ENCODE results near the gene ITGA7.

ITGA7 gene

DNA sequence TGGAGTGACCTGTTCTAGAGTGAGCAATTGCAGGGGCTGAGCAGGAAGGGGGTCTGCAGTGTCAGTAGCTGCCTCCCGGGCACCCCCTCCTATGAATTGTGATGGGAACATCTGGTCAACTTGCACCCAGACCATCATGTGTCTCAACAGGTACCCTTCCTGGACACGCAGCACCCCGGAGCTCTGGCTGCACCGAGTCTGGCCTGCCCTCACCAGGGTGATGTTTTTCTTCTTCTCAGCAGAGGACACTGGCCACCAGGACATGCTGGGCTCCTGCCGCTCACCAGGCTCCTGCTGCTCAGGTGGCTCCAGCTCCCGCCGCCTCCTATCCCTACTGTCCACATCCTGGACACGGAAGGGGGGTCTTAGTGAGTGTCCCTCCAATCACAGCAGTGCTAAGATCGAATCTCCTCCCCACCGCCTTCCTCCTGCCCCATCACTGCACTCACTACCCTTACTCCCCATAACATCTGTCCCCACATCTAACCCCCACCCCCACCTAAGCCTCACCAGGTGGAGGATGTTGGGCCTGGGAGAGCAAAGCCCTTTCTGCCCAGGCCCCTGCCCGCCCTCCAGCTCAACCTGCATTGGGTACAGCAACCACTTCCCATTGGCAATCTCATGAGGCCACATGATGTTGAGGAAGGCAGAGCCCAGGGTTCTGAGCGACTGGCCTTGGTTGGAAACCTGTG is 14.9 kb downstream of the ITGA7 start:
- DNase-seq (ENCODE audit: low read depth in 1 of 2, low spot score in 1 of 2): no peak
- no peak for TF ChIP-seq JUND (IDR thresholded peaks at IDR 0.05; ENCODE audit: low read depth)
- in situ Hi-C loops (cut with HindIII; ENCODE audit: low pct_unique_long_range_greater_than_20kb, low sequenced_read_pairs): no loop called here

GRCh38 chr12:55688716-55689655 is 18.7 kb downstream of the ITGA7 start:
- in situ Hi-C loops (cut with HindIII; ENCODE audit: low pct_unique_long_range_greater_than_20kb, low sequenced_read_pairs): no loop called here
- no peak for TF ChIP-seq JUND (IDR thresholded peaks at IDR 0.05; ENCODE audit: low read depth)

GRCh38 chr12:55687746-55688145 is 20.0 kb downstream of the ITGA7 start:
- in situ Hi-C loops (cut with HindIII; ENCODE audit: low pct_unique_long_range_greater_than_20kb, low sequenced_read_pairs): no loop called here
- no peak for TF ChIP-seq JUND (IDR thresholded peaks at IDR 0.05; ENCODE audit: low read depth)
- DNase-seq (ENCODE audit: low read depth in 1 of 2, low spot score in 1 of 2): no peak

More at GRCh38 chr12:55688716-55689655, 18.7 kb downstream of the ITGA7 start:
- no peak for DNase-seq (ENCODE audit: low read depth in 1 of 2, low spot score in 1 of 2)

DNA sequence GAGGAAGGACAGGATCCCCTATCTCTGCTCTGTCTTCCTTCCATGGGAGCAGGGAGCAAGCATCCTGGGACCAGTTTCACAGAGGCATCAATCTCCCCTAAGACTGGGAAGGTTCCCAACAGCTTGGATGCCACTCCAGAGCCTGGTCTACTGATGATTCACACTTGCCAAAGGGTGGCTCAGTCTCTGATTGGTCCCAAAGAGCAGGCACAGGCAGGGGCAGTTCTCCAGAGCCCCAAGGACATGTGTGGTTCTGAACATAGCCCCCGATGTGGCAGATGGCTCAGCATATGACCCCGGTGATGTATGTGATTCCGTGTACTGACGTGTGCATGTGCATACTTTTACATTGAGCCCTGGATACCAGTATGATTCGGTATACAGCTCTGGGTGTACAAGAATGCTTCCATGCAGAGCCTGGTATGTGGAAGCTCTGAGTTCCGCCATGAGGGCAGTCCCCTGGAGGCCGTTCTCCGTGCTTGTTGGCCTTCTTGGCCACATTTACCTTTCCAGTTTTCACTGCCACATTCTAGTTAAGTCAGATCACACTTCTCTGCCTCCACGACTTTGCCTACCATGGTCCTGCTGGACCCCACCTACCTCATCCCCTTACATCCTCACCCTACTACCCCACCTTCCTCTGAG is 21.2 kb downstream of the ITGA7 start:
- in situ Hi-C loops (cut with HindIII; ENCODE audit: low pct_unique_long_range_greater_than_20kb, low sequenced_read_pairs): no loop called here
- no peak for DNase-seq (ENCODE audit: low read depth in 1 of 2, low spot score in 1 of 2)
- TF ChIP-seq JUND (IDR thresholded peaks at IDR 0.05; ENCODE audit: low read depth): no peak

DNA sequence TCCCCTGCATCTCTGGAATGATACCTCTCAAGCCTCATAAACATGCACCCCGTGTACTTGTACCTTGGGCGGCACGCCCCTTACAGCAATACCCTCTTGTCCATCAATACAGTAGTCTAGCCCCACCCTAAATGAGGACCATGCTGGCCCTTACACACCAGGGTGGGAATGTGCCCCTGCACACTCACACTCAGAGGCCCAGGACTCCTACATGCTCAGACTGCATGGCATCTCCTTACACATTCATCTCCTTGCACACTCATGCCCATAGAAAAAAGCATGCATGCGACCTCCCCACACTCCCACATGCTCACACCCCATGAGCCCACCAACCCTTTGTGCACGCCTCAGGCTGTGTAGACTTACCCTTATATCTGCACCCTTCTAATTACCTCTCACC is 22.0 kb downstream of the ITGA7 start:
- in situ Hi-C loops (cut with HindIII; ENCODE audit: low pct_unique_long_range_greater_than_20kb, low sequenced_read_pairs): no loop called here
- DNase-seq (ENCODE audit: low read depth in 1 of 2, low spot score in 1 of 2): no peak
- TF ChIP-seq JUND (IDR thresholded peaks at IDR 0.05; ENCODE audit: low read depth): no peak

DNA sequence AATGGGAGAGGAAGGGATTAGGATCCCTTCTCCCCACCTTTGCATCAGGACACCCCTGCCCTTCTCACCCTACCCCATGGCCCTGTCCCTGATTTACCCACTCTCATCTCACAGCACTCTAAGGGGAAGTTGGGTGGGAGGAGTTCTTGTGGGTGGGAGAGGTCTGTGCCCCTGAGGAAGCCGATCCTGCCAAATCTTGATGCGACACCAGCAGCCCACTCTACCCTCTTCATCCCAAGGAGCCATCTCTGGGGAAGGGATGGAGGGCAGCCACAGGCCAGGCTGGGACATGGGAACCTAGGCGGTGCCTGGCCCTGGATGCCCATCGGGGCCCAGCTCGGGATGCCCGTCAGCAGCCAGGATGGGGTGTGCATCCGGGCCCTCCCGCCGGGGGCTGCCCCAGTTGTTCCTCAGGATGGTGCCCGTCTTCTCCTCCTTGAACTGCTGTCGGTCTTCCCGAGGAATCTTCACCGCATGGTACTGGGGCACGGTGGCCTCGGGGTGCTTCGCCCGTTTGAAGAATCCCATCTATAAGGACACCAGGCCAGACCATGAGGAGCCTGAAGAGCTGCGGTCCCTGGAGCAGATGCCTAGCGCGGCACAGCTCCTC is 22.8 kb downstream of the ITGA7 start:
- no peak for DNase-seq (ENCODE audit: low read depth in 1 of 2, low spot score in 1 of 2)
- no peak for TF ChIP-seq JUND (IDR thresholded peaks at IDR 0.05; ENCODE audit: low read depth)
- in situ Hi-C loops (cut with HindIII; ENCODE audit: low pct_unique_long_range_greater_than_20kb, low sequenced_read_pairs): no loop called here

DNA sequence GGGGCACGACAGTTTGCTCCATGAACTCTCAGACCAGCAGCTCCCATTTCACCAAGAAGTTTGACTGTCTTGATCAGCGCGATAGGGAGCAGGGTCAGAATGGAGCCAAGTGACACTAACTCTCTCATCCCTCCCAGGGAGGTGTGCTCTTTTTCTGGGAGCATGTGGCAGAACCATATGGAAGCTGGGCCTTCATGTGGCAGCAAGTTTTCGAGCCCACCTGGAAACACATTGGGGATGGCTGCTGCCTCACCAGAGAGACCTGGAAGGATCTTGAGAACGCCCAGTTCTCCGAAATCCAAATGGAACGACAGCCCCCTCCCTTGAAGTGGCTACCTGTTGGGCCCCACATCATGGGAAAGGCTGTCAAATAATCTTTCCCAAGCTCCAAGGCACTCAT is 24.0 kb downstream of the ITGA7 start:
- in situ Hi-C loops (cut with HindIII; ENCODE audit: low pct_unique_long_range_greater_than_20kb, low sequenced_read_pairs): no loop called here
- no peak for TF ChIP-seq JUND (IDR thresholded peaks at IDR 0.05; ENCODE audit: low read depth)
- DNase-seq (ENCODE audit: low read depth in 1 of 2, low spot score in 1 of 2): no peak

DNA sequence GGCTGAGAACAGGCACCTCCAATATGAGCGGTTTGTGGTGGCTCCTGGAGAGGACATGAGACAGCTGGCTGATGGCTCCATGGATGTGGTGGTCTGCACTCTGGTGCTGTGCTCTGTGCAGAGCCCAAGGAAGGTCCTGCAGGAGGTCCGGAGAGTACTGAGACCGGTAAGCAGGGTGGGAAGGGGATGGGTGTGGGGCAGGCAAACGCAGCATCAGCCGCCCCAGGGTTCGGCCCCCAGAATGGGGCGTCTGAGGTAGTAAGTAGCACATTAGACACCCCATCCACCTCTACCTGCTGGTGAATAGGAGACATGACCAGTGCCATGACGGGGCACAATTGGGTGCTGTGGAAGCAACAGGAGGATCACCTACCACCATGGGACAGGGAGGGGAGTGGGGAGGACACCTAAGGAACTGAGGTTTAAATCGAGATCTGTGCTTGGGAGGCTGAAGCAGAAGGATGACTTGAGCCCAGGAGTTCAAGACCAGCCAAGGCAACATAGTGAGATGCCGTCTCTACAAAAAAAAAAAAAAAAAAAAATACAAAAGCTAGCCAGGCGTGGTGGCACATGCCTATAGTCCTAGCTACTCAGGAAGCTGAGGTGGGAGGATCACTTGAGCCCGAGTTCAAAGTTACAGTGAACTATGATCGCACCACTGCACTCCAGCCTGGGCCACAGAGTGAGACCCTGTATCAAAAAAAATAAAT is 25.5 kb downstream of the ITGA7 start:
- DNase-seq (ENCODE audit: low read depth in 1 of 2, low spot score in 1 of 2): no peak
- in situ Hi-C loops (cut with HindIII; ENCODE audit: low pct_unique_long_range_greater_than_20kb, low sequenced_read_pairs): no loop called here
- no peak for TF ChIP-seq JUND (IDR thresholded peaks at IDR 0.05; ENCODE audit: low read depth)

DNA sequence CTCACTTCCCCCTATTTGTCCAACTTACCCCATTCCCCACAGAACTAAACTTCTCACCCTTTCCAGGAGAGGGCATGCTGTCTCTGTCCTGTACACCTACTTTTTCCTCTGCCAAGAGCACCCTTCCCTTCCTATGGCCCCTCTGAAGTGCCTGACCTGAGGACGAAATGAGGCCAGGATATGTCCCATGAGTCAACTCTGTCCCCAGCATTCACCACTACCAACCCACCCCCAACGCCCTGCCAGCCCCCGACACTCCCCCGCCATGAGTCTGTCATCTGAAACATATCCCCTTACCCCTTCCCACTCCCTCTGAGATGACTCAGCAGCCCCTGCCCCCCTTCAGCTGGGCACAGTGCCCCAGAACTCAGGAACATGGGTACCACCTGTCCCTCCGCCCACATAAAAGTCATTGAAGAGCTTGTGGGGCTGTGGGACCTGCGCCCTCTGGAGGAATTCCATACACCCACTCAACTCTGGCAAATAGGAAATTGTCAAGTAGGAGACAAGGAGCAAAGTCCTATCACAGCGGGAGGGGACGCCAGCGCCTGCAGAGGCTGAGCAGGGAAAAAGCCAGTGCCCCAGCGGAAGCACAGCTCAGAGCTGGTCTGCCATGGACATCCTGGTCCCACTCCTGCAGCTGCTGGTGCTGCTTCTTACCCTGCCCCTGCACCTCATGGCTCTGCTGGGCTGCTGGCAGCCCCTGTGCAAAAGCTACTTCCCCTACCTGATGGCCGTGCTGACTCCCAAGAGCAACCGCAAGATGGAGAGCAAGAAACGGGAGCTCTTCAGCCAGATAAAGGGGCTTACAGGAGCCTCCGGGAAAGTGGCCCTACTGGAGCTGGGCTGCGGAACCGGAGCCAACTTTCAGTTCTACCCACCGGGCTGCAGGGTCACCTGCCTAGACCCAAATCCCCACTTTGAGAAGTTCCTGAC is 26.3 kb downstream of the ITGA7 start:
- in situ Hi-C loops (cut with HindIII; ENCODE audit: low pct_unique_long_range_greater_than_20kb, low sequenced_read_pairs): no loop called here
- no peak for TF ChIP-seq JUND (IDR thresholded peaks at IDR 0.05; ENCODE audit: low read depth)
- DNase-seq (ENCODE audit: low read depth in 1 of 2, low spot score in 1 of 2): peak; percentile 42 to 83

DNA sequence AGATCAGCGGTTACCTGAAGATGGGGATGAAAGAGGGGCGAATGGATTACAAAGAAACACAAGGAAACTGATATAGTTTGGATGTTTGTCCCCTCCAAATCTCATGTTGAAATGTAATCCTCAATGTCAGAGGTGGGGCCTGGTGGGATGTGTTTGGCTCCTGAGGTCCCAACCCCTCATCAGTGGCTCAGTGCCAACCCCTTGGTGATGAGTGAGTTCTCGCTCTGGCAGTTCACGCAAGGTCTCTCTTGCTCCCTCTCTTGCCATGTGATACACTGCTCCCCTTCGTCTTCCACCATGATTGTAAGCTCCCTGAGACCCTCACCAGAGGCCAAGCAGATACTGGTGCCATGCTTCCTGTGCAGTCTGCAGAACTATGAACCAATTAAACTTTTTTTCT is 28.0 kb downstream of the ITGA7 start:
- TF ChIP-seq JUND (IDR thresholded peaks at IDR 0.05; ENCODE audit: low read depth): no peak

GRCh38 chr12:55676707-55677106 is 31.0 kb downstream of the ITGA7 start:
- DNase-seq (ENCODE audit: low read depth in 1 of 2, low spot score in 1 of 2): no peak
- no peak for TF ChIP-seq JUND (IDR thresholded peaks at IDR 0.05; ENCODE audit: low read depth)
- in situ Hi-C loops (cut with HindIII; ENCODE audit: low pct_unique_long_range_greater_than_20kb, low sequenced_read_pairs): no loop called here

More for the DNA sequence above, 28.0 kb downstream of the ITGA7 start:
- in situ Hi-C loops (cut with HindIII; ENCODE audit: low pct_unique_long_range_greater_than_20kb, low sequenced_read_pairs): no loop called here
- no peak for DNase-seq (ENCODE audit: low read depth in 1 of 2, low spot score in 1 of 2)

Measured in T47D (cell line).